T-helper 2 cell (primary cell): ENCODE results near the gene THSD4.
"Not testable (repeated sequence)": the region's sequence is repeated elsewhere in the genome, so short reads cannot be mapped to it uniquely, and the experiment has no call there.

Source experiments
- DNase-seq, 5 experiments: peaks; one replicate each; pipeline versions ENCODE4 v3.0.0 to v3.0.0-alpha.2; 2012 to 2022

THSD4 gene

DNA sequence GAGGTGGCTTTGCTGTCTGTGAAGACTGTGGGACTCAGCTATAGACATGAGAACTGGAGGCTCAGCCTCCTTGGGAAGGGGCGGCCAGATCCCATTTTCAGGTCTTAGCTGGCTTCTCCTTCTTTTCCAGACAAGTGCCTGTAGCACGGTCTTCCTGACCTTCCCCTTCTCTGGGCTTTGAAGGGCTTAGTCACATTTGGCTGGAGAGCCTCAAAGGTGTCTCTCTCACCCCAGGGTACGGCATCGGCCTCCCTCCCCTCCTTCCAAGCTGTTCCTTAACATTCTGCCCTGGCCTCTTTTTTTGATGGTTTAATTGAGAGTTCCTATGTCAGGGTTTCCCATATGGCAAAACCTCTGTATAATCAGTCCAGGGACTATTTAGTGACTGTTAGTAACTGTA lies 242.7 kb downstream of the THSD4 start:
- no peak for DNase-seq

DNA sequence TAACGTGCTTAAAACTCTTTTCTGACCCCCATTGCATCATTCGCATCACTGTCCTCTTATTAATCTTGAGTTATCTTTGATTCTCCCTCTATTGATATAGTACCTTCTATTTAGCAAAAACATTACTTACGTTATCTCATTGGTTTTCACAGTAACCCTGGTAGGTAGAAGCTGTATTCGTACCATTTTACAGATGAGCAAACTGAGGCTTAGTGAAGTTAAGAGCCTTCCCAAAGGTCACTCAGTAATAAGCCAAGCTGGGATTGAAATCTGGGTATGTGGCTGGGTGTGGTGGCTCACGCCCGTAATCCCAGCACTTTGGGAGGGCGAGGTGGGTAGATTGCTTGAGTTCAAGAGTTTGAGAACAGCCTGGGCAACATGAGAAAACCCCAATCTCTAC lies 244.0 kb downstream of the THSD4 start:
- no peak for DNase-seq

DNA sequence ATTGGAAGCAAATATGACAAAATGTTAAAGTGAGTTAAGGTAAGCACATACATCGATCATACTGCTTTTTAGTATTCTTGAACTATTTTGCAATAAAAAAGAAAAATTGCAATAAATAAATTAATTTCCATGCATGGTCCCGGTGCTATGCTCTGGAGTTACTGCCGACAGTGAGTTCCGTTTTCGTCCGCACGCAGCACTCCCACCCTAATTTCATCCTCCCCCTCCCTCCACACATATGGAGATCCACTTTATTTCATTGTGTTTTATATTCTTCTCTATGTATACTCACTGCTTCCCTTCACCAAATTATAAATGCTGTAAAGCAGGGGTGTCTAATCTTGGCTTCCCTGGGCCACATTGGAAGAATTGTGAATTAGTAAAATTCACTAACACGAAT lies 247.3 kb downstream of the THSD4 start:
- no peak for DNase-seq

DNA sequence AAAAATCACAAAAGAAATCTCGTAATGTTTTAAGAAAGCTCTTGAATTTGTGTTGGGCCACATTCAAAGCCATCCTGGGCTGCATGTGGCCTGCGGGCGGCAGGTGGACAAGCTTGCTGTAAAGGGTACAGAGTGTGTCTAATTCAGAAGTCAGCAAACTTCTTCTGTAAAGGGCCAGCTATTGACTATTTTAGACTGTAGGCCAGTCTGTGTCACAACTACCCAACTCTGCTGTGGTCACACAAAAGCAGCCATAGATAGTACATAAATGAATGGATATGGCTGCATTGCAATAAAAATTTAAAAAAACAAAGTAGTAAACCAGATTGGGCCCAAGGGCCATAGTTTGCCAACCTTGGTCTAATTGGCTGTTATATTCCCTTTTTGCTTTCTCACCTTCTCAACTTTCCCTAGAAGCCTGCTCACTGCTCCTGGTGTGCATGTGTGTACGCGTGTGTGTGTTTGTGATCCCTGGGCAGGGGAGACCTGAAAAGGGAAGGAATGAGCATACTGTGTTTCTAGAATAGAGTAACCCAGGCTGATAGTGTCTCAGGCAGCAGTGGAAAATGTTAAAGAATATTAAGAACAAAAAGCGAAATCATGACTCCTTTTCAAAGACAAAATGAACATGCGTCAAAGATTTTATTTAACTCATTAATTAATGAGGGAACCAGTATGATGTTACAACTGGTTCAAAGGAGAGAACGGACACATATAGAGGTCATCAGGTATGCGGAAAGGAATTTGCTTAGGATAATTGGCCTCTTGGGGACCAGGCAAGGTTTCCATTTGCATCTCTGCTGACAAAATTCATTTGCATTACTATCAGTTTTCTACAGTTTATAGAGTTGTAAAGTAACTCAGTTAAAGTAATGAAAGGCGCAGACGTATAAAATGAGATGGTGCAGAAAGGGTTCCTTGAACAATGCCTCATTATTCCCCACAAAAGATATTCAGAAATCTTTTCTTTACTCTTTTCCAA lies 248.0 kb downstream of the THSD4 start:
- DNase-seq: no peak

DNA sequence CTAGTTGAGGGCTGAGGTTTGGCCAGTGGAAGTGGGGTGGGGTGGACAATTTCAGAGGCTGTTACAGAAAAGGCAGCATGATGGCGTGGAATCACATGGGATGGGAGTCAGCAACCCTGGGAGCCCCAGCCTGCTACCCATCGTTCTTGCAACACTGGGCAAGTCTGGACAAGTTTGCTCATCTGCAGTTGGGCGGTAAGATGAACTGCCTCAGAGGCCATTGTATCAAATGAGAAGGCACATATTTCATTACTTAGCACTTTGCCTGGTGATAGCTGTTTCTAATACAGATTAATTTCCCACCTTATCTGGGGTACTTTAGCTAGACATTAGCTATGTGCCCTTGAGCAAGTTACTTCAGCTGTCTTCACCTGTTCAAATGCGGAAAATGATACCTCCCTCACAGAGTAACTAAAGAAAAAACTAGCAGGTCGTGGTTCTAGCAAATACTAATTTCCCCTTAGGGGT lies 248.9 kb downstream of the THSD4 start:
- DNase-seq: no peak

DNA sequence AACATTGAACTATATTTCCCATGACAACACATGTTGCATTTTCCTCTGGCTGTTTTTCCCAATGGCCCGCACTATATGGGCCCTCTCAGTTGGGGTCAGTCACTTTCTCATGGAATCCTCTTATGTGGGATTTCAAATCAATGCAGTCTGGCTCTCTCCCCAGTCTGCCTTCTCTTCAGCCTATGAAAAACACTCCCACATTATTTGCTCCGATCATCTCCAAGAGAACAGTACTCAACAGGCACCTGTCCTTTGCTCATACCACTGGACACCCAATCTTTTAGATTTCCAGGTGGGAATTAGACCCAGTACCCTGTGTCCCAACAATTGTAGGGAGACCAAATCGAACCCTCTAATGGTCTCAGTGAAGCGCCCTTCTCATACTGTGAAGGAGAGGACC lies 251.3 kb downstream of the THSD4 start:
- no peak for DNase-seq

DNA sequence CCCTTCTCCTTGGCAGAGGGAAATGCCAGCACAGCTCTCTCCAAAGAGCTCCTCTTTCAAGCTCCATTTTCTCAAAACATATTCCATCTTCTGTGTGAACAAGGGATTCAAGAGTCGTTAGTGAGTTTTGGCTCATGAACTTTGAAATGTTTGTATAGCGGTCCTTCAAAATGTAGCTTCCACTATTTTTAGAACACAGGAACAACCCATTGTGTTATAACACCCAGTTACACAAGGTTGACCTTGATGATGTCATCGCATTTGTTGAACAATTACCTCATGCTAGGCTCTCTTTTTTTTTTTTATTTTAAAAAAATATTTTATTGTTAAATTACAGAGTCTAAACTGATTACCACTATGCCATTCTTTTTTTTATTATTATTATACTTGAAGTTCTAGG lies 251.7 kb downstream of the THSD4 start:
- DNase-seq: no peak

DNA sequence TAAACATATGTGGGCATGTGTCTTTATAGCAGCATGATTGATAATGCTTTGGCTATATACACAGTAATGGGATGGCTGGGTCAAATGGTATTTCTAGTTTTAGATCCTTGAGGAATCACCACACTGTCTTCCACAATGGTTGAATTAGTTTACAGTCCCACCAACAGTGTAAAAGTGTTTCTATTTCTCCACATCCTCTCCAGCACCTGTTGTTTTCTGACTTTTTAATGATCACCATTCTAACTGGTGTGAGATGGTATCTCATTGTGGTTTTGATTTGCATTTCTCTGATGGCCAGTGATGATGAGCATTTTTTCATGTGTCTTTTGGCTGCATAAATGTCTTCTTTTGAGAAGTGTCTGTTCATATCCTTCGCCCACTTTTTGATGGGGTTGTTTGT lies 252.5 kb downstream of the THSD4 start:
- DNase-seq: not testable (repeated sequence)

DNA sequence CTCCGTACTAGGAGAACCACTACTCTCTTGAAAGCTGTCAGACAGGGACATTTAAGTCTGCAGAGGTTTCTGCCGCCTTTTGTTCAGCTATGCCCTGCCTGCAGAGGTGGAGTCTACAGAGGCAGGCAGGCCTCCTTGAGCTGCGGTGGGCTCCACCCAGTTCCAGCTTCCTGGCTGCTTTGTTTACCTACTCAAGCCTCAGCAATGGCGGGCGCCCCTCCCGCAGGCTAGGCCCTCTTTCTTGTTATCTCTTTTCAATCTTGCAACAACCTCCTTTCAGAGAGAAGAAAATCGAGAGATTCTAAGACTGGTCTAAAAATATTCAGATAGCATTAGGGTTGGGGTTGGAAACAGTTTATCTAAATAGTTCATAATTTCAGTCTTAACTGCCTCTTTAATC lies 257.5 kb downstream of the THSD4 start:
- DNase-seq: peak in 1 of 5 experiments; percentile 73

DNA sequence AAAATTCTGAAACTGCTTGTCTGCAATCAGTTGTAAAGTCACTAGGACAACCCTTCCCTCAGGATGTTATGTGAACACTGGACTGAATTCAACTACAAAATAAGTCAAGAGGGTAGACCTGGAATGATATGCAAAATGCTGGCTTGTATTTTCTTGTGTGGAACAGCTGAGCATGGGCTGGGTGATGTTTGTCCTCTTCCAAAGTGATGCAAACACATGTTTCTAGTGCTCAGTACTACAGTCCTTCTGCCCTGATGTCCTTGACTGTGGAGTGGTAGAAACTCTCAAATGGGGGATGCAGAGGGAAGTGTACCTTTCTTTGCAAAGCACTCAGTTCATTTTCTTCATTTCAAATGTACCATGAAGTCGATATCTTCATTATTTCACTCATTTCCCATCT lies 258.6 kb downstream of the THSD4 start:
- DNase-seq: no peak

DNA sequence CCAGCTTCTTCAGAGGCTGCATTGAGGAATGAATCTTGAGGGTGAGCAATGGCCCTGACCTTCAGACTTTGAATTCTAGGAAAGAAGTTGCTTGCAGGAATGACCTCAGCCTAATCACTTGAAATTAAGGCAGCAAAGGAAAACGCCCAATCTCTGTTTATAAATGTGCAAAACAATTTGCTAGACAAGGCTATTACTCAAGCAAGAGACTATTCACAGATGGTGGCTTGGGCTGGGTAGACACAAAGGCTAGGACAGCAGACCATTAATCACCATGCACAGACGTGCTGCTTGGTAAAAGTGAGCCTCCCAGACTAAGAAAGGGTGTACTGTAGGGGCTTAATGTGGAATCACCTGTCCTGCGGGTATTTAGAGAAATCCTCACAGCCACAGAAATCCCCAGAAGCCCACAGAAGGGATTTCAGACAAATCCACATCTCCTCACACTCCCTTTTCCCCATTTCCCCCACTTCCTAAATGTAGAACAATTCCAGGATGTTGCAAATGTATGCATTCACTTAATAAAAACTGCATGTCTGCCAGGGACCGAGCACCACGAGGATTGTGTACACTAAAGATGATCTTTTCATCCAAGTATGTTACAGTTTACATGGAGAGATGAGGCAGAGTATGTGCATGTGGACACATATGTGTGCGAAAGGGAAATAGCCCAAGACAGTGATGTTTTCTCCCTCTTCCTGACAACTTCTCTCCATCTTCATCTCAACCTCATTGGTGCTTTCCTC lies 259.5 kb downstream of the THSD4 start:
- DNase-seq: no peak

DNA sequence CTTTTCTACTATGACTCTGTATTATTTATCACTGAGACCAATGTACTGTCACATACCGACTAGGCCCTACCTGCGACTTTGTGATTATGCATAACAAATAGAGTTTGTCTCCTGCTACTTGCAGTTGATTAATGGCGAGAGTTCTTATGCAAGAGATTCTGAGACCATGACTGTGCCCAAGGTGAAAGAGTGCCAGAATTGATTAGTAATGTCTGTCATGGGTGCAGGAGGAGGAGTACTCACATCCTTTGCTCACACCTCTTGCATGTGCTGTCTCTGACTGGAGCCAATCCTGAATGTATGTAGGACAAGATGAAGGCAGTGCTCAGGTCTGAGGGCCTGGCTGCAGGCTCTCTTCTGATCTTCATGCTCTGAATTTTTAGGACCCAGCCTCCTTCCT lies 260.7 kb downstream of the THSD4 start:
- no peak for DNase-seq

DNA sequence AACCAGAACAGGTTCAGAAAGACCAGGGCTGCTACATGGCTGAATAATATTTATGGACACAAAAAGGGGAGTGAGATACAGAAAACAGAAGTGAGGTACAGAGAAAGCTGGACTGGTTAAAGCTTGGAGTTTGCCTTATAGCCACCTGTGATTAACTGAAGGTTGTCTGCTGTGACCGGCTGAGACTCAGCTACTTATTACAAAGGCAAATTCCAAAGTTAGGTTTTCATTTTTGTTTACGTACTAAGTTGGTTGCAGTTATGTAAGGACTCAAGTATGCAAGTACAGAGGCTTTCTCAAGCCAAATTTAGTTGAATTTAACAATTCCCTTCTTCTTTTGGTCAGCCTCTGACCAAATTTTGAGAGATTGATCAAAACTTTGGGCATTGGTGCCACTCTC lies 264.6 kb downstream of the THSD4 start:
- DNase-seq: no peak

DNA sequence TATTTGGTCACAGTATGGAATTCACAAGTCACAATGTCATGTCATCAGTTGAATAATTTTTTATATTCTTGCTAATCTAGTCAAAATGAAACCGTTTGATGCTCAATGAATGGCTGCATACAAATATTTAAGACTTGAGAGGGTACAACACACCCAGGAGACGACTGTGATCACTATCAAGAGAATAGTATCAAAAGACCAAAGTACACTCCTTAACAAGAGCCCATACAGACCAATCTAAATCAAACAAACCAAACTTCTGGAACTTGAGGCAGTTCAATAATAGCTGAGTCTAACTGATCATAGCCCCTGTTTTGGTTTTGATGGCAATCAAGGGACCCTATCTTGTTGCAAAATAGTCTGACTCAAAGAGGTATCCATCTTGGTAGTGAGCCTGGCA lies 265.1 kb downstream of the THSD4 start:
- no peak for DNase-seq

DNA sequence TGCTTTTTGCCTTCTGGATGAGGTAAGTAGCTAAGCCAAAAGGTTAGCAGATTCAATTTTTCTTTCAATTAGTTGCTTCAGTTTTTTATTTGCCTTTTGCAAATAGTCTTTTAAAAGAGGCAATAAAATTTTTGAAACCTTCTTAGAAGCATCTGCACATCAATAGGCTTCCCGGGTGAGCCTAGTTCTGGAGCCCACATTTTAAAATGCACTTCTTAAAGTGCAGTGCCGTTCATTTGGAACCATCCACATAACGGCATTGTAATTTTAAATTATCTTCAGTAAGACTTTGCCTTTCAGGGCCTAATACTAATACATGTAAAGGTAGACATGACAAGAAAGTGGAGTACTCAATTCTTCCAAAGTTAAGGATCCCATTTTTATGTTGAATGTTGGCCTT lies 269.2 kb downstream of the THSD4 start:
- DNase-seq: no peak

DNA sequence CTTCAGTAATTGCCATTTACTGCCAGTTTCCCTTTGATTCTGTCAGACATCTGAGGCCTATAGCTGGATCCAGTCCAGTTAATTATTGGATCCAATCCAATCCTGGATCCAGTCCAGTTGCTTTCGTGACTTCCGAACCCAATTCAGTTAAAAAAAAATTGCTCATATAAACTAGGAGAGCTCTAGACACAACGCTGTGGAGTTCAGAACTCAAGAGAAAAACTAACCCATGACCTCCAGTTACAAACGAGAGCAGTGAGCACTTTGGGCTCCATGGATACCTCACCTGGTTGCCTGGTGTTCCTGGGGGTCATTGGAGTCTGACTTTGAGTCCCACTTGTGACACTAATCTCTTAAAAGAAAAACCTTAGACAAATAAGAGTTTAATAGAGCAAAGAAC lies 269.8 kb downstream of the THSD4 start:
- DNase-seq: no peak

DNA sequence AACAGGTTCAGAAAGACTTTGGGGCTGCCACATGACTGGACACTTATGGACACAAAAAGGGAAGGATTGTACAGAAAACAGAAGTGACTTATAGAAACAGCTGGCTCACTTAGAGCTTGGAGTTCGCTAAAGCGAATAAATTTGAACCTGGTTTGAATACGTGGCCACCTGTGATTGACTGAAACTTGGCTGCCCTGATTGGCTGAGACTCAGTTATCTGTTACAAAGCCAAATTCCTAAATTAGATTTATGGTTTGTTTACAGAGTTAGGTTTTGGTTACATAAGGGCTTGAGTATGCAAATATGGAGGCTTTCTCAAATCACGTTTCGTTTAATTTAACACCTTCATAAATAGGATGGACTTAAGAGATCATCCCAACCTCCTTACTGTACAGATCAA lies 270.2 kb downstream of the THSD4 start:
- no peak for DNase-seq

DNA sequence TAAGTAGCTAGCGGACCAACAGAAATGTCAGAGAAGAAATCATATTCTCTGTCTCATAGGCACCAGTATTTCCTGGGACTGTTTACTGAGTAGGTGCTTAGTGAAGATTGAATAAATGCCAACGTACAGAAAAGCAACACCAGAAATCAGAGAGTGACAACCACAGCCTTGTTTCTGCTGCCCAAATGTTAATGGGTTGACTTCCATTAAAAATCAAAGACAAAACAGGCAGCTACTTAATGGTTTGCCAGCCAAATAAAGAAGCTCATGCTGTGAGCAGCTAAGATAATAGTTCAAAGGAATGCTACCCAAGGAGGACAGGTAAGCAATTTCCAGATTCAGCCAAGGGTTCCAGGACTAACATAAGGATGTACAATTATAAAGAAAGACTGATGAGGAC lies 270.7 kb downstream of the THSD4 start:
- DNase-seq: no peak

DNA sequence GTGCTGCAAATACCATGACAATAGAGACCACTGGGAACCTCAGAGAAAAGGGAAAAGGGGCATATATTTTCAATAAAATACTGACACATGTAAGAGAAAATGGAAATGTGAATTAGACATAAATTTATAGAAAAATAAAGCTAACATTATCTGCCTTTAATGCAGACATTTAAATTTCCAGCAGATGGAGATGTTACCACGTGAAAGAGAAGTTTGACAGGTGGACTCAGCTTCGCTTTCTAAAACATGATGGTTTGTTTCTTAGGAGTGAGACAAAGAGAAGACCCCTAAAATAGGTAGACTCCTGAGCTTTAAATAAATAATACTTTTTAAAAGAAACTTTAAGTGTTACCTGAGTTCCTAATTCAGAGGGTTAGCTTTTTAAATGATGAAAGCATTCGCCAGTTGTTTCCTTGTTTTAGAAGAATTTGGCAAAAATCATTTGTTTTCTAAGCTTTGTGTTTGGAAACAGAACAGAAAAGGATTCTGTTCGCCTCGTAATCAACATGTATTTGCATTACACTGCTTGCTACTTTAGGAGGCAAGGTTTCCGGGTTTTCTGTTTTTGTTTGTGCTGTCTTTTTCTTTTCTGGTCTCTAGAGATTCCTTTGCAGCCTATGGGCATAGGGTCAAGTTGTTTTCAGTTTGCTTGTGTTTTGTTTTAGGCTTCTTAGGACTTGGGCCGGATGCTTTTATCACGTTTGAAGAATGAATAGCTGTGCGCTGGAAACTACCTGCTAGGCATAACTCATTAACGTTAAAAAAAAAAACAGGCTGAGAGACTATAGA lies 271.4 kb downstream of the THSD4 start:
- peak in 1 of 5 experiments; percentile 29 for DNase-seq

DNA sequence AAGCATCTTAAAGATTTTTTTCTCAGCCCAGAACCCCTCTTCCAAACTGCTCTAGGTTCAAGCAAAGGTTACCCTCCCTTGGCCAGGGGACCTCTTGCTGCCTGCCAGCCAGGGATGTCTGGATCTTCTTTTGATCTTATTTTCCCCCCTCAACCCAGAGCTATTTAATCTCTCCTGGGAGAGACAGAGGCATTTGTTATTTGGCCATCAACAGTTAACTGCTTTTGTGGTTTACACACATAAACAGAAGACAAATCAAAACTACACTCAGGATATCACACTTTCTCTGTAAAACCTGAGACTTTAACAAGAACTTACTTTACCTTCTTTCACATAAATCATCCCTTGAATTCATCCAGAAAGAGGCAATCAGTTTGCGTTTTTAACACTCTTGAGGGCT lies 272.5 kb downstream of the THSD4 start:
- DNase-seq: peak in 1 of 5 experiments; percentile 29

DNA sequence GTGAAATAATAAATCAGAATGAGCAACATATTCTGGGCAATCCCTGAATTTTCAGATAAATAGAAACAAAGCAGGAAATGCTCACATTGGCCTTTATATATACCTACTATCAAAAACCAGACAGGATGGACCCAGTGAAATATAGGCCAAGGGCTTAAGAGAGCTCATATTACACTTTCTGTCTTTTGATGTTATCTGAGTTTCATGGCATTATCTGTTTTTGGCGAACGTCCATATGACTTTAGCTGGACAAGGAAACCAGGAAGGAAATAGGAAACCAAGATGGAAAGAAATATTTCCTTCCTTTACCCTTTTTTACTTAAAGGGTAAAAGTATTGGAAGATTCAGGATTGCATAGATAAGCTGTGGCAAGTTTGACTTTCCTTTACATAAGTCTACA lies 274.8 kb downstream of the THSD4 start:
- no peak for DNase-seq

DNA sequence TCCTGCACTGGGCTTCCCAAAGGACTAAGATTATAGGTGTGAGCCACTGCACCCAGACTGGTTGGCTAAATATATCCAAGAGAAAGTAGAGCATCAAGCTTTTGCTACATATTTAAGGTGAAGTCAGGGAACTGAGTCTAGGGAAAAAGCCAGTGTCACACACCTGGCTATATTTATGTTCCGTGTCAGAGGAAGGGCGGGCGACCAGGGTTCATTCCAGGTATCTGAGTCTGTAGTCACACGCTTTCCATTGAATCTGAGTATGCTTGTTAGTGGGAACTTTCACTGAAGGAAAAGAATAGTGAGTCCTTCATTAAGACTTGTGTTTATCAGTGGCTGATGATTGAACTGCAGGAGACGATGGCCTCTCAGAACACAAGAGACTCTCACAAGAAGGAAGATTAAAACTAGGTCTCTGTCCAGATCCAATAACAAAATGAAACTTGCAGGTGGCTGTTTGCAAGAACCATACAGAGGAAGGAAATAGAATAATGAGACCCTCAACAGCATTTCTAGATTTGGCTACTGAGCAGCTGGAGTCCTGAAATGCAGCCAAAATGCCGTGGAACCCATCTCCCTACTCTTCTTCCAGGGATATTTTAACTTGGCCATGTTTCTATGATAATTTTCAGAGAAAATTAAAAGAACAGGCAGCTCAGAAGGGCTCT lies 276.3 kb downstream of the THSD4 start:
- no peak for DNase-seq
